GM12878 (cell line): ENCODE measurements around the gene ITGAD. TPM values are rescaled to one million over a fixed set of nuclear protein-coding genes. Genes with fewer than 3 reads are reported as not detected.

Experiments
- CBX5 ChIP-seq: sonication (generic); IDR thresholded peaks from 2 replicates; pipeline ENCODE4 v1.6.1; 2016; ENCODE audit warnings: low read depth, moderate library complexity, mild to moderate bottlenecking, inconsistent platforms
- CEBPB ChIP-seq, 2 experiments: fragments of 150-350 bp in 1 of 2; IDR thresholded peaks; 2 replicates each; pipeline ENCODE4 v1.6.1; 2012 to 2014; ENCODE audit warnings: low read depth in 2 of 2, low read length in 2 of 2, borderline replicate concordance in 1 of 2, inconsistent platforms in 1 of 2
- DPF2 ChIP-seq: fragments of 450-650 bp; IDR thresholded peaks from 2 replicates; pipeline ENCODE4 v1.6.1; 2017; ENCODE audit warnings: mild to moderate bottlenecking
- ELK1 ChIP-seq: IDR thresholded peaks from 2 replicates; pipeline ENCODE4 v1.6.1; 2012; ENCODE audit warnings: low read depth, low read length, improper control_type of control experiment
- GATAD2B ChIP-seq: fragments of 450-650 bp; conservative IDR thresholded peaks from 2 replicates; pipeline ENCODE4 v1.6.1; 2017; ENCODE audit warnings: low read depth, mild to moderate bottlenecking, moderate library complexity
- IRF4 ChIP-seq: IDR thresholded peaks from 2 replicates; pipeline ENCODE4 v1.6.1; 2011; ENCODE audit warnings: low read depth, low read length
- POU2F2 ChIP-seq: IDR thresholded peaks from 3 replicates; pipeline ENCODE4 v1.6.1; 2011; ENCODE audit warnings: low read depth, mild to moderate bottlenecking, low read length, borderline replicate concordance
- RAD21 ChIP-seq: IDR thresholded peaks from 2 replicates; pipeline ENCODE4 v1.6.1; 2011; ENCODE audit warnings: mild to moderate bottlenecking, low read depth, low read length, moderate library complexity; ENCODE audit not compliant: insufficient read depth
- RCOR1 ChIP-seq: conservative IDR thresholded peaks from 2 replicates; pipeline ENCODE4 v1.6.1; 2012; ENCODE audit warnings: low read depth, low read length, improper control_type of control experiment
- RELA ChIP-seq: fragments of 450-650 bp; IDR thresholded peaks from 2 replicates; pipeline ENCODE4 v1.8.0; 2014; ENCODE audit warnings: borderline replicate concordance; ENCODE audit not compliant: partially characterized antibody
- polyA plus RNA-seq, 11 experiments: library from polyadenylated mRNA; depleted of rRNA in 4 of 11; unstranded in 6 of 11; stranded (reverse) in 5 of 11; fragments of >200 nt; fragmentation: Nextera tagmentation in 4 of 11; fragmentation: Illumina TruSeq in 1 of 11; extraction: Ambion mirVana in 4 of 11; extraction: Trizol in 1 of 11; gene quantifications; 1 replicate in 1 of 11; 2 replicates in 10 of 11; pipeline versions ENCODE4 v1.2.1 to v1.2.3, GENCODE V29; 2011 to 2016; ENCODE audit warnings: inconsistent platforms in 2 of 11, missing spikeins in 2 of 11, low read depth in 1 of 11
- total RNA-seq, 4 experiments: library from RNA; depleted of rRNA in 3 of 4; stranded (reverse); fragments of >200 nt in 3 of 4; fragmentation: Illumina TruSeq in 1 of 4; extraction: Trizol in 1 of 4; gene quantifications; 2 replicates each; pipeline versions ENCODE4 v1.2.1 to v1.2.3, GENCODE V29; 2013 to 2021
- TF ChIP-seq, protein P1 (sequence below): fragments of 450-650 bp; conservative IDR thresholded peaks from 2 replicates; pipeline ENCODE4 v1.6.1; 2017; ENCODE audit warnings: mild to moderate bottlenecking, moderate library complexity

Gene ITGAD
- total and polyA plus RNA-seq, 10 of the 15 experiments (the other 5 are each of a cell fraction or from before 2014, with no cell fraction given), result 0.29 to 4.0 (median 1.2) TPM

GRCh38 chr16:31458844-31459686 lies 65.9 kb downstream of the ITGAD start, which contains the start of gene ARMC5 (continued):
- TF ChIP-seq IRF4 (peak; percentile 61; the same call in 1 of the 2 replicates), ELK1 (peak; percentile 81), DPF2 (peak; percentile 45), POU2F2 (peak; percentile 66; the same call in 1 of the 3 replicates), CEBPB (IDR thresholded peaks at IDR 0.05; ENCODE audit: borderline replicate concordance in 1 of 2, low read depth in 2 of 2, low read length in 2 of 2) (no peak), RCOR1 (no peak), GATAD2B (peak; percentile 82), RAD21 (0 out of 2 replicates have a peak, but pooled peaks have one; percentile 13), RELA (peak; percentile 44), CBX5 (no peak)
- TF ChIP-seq, protein P1, sequence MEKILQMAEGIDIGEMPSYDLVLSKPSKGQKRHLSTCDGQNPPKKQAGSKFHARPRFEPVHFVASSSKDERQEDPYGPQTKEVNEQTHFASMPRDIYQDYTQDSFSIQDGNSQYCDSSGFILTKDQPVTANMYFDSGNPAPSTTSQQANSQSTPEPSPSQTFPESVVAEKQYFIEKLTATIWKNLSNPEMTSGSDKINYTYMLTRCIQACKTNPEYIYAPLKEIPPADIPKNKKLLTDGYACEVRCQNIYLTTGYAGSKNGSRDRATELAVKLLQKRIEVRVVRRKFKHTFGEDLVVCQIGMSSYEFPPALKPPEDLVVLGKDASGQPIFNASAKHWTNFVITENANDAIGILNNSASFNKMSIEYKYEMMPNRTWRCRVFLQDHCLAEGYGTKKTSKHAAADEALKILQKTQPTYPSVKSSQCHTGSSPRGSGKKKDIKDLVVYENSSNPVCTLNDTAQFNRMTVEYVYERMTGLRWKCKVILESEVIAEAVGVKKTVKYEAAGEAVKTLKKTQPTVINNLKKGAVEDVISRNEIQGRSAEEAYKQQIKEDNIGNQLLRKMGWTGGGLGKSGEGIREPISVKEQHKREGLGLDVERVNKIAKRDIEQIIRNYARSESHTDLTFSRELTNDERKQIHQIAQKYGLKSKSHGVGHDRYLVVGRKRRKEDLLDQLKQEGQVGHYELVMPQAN, result no peak; the same call in none of the 2 replicates
- TF ChIP-seq, all 136 proteins: peak for 59
